SKM-1 treated with dmso at 0.1 percent for 144 hours (cell line): ENCODE results near the gene AVEN.
"Not testable (repeated sequence)": the region's sequence is repeated elsewhere in the genome, so short reads cannot be mapped to it uniquely, and the experiment has no call there.

Experiments used
- DNase-seq: peaks from one replicate; lab custom pipeline; 2025; ENCODE audit not compliant: unreplicated experiment; lab: John Stamatoyannopoulos, UW

The AVEN gene

GRCh38 chr15:34038871-34039789, at the start of gene AVEN:
AVEN (minus strand) TSS chr15:34039204; CDS start chr15:34039046, 158 bp downstream.
- DNase-seq, result peak; percentile 52

GRCh38 chr15:34085746-34086145, 46.7 kb upstream of the AVEN start:
- no peak for DNase-seq

- DNase-seq, result no peak
These were observed 45.1 kb upstream of the AVEN start for GRCh38 chr15:34084086-34084485.

GRCh38 chr15:34079904-34080303, 40.9 kb upstream of the AVEN start:
- no peak for DNase-seq

GRCh38 chr15:34078900-34079299, 39.9 kb upstream of the AVEN start:
- no peak for DNase-seq

- DNase-seq, result no peak
These were observed 37.8 kb upstream of the AVEN start for GRCh38 chr15:34076785-34077184.

GRCh38 chr15:34070003-34070402, 31.0 kb upstream of the AVEN start:
- no peak for DNase-seq

- no peak for DNase-seq
These were observed 26.9 kb upstream of the AVEN start for GRCh38 chr15:34065941-34066340.

GRCh38 chr15:34065261-34065660, 26.3 kb upstream of the AVEN start:
- DNase-seq, result no peak

GRCh38 chr15:34064438-34064837, 25.4 kb upstream of the AVEN start:
- DNase-seq, result no peak

- DNase-seq, result no peak
These were observed 20.9 kb upstream of the AVEN start for GRCh38 chr15:34059946-34060345.

GRCh38 chr15:34059476-34059875, 20.5 kb upstream of the AVEN start:
- no peak for DNase-seq

GRCh38 chr15:34056911-34057310, 17.9 kb upstream of the AVEN start:
- DNase-seq, result no peak

GRCh38 chr15:34055868-34056595, 17.0 kb upstream of the AVEN start:
- DNase-seq, result no peak

- DNase-seq, result no peak
These were observed 15.2 kb upstream of the AVEN start for GRCh38 chr15:34054081-34054707.

GRCh38 chr15:34050385-34050784, 11.4 kb upstream of the AVEN start:
- not testable (repeated sequence) for DNase-seq

- DNase-seq, result no peak
These were observed 10.1 kb upstream of the AVEN start for GRCh38 chr15:34049112-34049511.

- DNase-seq, result no peak
These were observed 9.1 kb upstream of the AVEN start for GRCh38 chr15:34047893-34048775.

- DNase-seq, result no peak
These were observed 7.6 kb upstream of the AVEN start for GRCh38 chr15:34046471-34047145.

GRCh38 chr15:34043813-34044212, 4.8 kb upstream of the AVEN start:
- no peak for DNase-seq
